ENCODE measurements around the gene SPAG7.
A peak's percentile ranks its signal among the peaks of the same experiment; 100 is the strongest.

The SPAG7 gene

GRCh38 chr17:4980644-4981216 lies 13.1 kb upstream of the SPAG7 start:
- Histone ChIP-seq H3K27ac (ENCODE audit: extremely low read depth, low read depth, low read length) (no peak overlapping the region), H3K4me1 (ENCODE audit: control insufficient read depth, insufficient read depth, low read length) (no peaks in the 10 kb centered on the region), H3K9me3 (ENCODE audit: control insufficient read depth, insufficient read depth, low read depth, low read length) (no peaks in the 10 kb centered on the region), H3K36me3 (ENCODE audit: control insufficient read depth in 2 of 2, insufficient read depth in 1 of 2, low read length in 2 of 2) (peaks cover 39 to 72% of the 10 kb centered on the region in 2 experiments), H3K4me3 (ENCODE audit: low read depth, low read length) (no peak overlapping the region)
- CTCF ChIA-PET = interaction anchor here (0.6 to 4.3 kb wide), 22 partner anchors 8 to 397 kb away, joined by 3 to 43 read pairs (median 4); partner anchors contain the start of genes CHRNE, RNF167, SLC25A11 and SMTNL2
- TF ChIP-seq ZNF654 (tag by site-specific recombination; IDR thresholded peaks at IDR 0.05; ENCODE audit: low read depth) = peak; percentile 36
- TF ChIP-seq ZNF843 (tag by site-specific recombination; IDR thresholded peaks at IDR 0.05) = no peak
- TF ChIP-seq ZNF423 (tag by site-specific recombination; IDR thresholded peaks at IDR 0.05) = no peak
- no peak for TF ChIP-seq ZNF707 (tag by site-specific recombination; IDR thresholded peaks at IDR 0.05)
- TF ChIP-seq, protein P1, sequence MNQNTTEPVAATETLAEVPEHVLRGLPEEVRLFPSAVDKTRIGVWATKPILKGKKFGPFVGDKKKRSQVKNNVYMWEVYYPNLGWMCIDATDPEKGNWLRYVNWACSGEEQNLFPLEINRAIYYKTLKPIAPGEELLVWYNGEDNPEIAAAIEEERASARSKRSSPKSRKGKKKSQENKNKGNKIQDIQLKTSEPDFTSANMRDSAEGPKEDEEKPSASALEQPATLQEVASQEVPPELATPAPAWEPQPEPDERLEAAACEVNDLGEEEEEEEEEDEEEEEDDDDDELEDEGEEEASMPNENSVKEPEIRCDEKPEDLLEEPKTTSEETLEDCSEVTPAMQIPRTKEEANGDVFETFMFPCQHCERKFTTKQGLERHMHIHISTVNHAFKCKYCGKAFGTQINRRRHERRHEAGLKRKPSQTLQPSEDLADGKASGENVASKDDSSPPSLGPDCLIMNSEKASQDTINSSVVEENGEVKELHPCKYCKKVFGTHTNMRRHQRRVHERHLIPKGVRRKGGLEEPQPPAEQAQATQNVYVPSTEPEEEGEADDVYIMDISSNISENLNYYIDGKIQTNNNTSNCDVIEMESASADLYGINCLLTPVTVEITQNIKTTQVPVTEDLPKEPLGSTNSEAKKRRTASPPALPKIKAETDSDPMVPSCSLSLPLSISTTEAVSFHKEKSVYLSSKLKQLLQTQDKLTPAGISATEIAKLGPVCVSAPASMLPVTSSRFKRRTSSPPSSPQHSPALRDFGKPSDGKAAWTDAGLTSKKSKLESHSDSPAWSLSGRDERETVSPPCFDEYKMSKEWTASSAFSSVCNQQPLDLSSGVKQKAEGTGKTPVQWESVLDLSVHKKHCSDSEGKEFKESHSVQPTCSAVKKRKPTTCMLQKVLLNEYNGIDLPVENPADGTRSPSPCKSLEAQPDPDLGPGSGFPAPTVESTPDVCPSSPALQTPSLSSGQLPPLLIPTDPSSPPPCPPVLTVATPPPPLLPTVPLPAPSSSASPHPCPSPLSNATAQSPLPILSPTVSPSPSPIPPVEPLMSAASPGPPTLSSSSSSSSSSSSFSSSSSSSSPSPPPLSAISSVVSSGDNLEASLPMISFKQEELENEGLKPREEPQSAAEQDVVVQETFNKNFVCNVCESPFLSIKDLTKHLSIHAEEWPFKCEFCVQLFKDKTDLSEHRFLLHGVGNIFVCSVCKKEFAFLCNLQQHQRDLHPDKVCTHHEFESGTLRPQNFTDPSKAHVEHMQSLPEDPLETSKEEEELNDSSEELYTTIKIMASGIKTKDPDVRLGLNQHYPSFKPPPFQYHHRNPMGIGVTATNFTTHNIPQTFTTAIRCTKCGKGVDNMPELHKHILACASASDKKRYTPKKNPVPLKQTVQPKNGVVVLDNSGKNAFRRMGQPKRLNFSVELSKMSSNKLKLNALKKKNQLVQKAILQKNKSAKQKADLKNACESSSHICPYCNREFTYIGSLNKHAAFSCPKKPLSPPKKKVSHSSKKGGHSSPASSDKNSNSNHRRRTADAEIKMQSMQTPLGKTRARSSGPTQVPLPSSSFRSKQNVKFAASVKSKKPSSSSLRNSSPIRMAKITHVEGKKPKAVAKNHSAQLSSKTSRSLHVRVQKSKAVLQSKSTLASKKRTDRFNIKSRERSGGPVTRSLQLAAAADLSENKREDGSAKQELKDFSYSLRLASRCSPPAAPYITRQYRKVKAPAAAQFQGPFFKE (tag by site-specific recombination; IDR thresholded peaks at IDR 0.05; ENCODE audit: borderline replicate concordance) = no peak
- TF ChIP-seq, protein P2, sequence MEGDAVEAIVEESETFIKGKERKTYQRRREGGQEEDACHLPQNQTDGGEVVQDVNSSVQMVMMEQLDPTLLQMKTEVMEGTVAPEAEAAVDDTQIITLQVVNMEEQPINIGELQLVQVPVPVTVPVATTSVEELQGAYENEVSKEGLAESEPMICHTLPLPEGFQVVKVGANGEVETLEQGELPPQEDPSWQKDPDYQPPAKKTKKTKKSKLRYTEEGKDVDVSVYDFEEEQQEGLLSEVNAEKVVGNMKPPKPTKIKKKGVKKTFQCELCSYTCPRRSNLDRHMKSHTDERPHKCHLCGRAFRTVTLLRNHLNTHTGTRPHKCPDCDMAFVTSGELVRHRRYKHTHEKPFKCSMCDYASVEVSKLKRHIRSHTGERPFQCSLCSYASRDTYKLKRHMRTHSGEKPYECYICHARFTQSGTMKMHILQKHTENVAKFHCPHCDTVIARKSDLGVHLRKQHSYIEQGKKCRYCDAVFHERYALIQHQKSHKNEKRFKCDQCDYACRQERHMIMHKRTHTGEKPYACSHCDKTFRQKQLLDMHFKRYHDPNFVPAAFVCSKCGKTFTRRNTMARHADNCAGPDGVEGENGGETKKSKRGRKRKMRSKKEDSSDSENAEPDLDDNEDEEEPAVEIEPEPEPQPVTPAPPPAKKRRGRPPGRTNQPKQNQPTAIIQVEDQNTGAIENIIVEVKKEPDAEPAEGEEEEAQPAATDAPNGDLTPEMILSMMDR (tag by site-specific recombination; IDR thresholded peaks at IDR 0.05) = peak; percentile 52
- TF ChIP-seq PATZ1 (tag by site-specific recombination; IDR thresholded peaks at IDR 0.05) = 0 out of 2 replicates have a peak, but pooled peaks have one; percentile 22
- TF ChIP-seq ZNF791 (tag by site-specific recombination; IDR thresholded peaks at IDR 0.05) = no peak
- POLR2A ChIA-PET = interaction anchor here (0.9 to 1.6 kb wide), 2 partner anchors 14 to 35 kb away, joined by 4 to 8 read pairs; partner anchors contain the start of gene SPAG7

DNA sequence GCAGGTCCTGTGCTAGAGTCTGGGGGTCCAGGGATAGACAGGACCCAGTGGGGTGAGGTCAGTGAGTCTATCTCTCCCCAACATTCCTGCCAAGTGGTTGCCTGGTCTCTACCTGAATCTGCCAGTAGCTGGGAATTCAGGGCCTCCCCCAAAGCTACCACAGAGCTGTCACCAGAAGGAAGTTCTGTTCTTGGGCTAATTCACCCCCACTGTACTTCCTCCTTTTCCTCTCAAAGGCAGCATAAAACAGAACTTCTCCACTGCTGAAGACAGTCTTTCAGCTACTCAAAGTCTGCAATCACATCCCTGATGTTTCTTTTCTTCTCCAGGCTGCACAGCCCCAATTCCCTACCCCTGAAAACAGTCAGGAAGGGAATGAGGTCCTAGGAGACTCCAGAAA lies 11.1 kb upstream of the SPAG7 start:
- Histone ChIP-seq H3K4me3 (ENCODE audit: low read depth, low read length) (no peak overlapping the region), H3K36me3 (ENCODE audit: control insufficient read depth in 2 of 2, insufficient read depth in 1 of 2, low read length in 2 of 2) (peaks cover 44 to 84% of the 10 kb centered on the region in 2 experiments), H3K27ac (ENCODE audit: extremely low read depth, low read depth, low read length) (no peak overlapping the region), H3K9me3 (ENCODE audit: control insufficient read depth, insufficient read depth, low read depth, low read length) (no peaks in the 10 kb centered on the region), H3K4me1 (ENCODE audit: control insufficient read depth, insufficient read depth, low read length) (no peaks in the 10 kb centered on the region)
- no peak for TF ChIP-seq ZNF133 (tag by site-specific recombination; IDR thresholded peaks at IDR 0.05)
- no peak for TF ChIP-seq ZNF211 (tag by site-specific recombination; IDR thresholded peaks at IDR 0.05; ENCODE audit: low read depth)
- no peak for TF ChIP-seq TCF7L2 (IDR thresholded peaks at IDR 0.05; ENCODE audit: borderline replicate concordance, low read depth, low read length)
- no peak for TF ChIP-seq ZNF658 (tag by site-specific recombination; IDR thresholded peaks at IDR 0.05)
- no peak for TF ChIP-seq ZNF202 (tag by site-specific recombination; IDR thresholded peaks at IDR 0.05; ENCODE audit: borderline replicate concordance)
- TF ChIP-seq ZNF354C (tag by site-specific recombination; IDR thresholded peaks at IDR 0.05; ENCODE audit: borderline replicate concordance, low read depth) = no peak
- TF ChIP-seq ZNF585B (tag by site-specific recombination; IDR thresholded peaks at IDR 0.05) = no peak
- TF ChIP-seq SP7 (tag by site-specific recombination; IDR thresholded peaks at IDR 0.05) = no peak
- TF ChIP-seq ZIC2 (tag by site-specific recombination; IDR thresholded peaks at IDR 0.05) = no peak
- no peak for TF ChIP-seq ZNF121 (tag by site-specific recombination; IDR thresholded peaks at IDR 0.05)
- ChIA-PET CTCF (interaction anchor here (0.6 to 4.3 kb wide), 3 partner anchors 8 to 84 kb away, joined by 3 to 43 read pairs (median 4); no protein-coding TSS in a partner anchor), POLR2A (interaction anchor here (0.8 to 2.7 kb wide), 2 partner anchors 9 to 11 kb away, joined by 3 to 9 read pairs; partner anchors contain the start of genes CAMTA2 and SPAG7)
